ACC112 (cell line): ENCODE results near the gene ALK.

ENCODE experiments used
- H2AFZ ChIP-seq: fragments of 200-600 bp; sonication (generic); one replicate; pipeline ENCODE4 v1.6.0; 2017; ENCODE audit warnings: antibody characterized with exemption, low read length; ENCODE audit not compliant: unreplicated experiment
- H3K27ac ChIP-seq: fragments of 200-600 bp; sonication (generic); 2 replicates; pipeline ENCODE4 v1.5.1; 2014; ENCODE audit warnings: low read depth, mild to moderate bottlenecking, antibody characterized with exemption, low read length, moderate library complexity
- H3K27me3 ChIP-seq: fragments of 200-600 bp; sonication (generic); 2 replicates; pipeline ENCODE4 v1.6.1; 2014; ENCODE audit warnings: mild to moderate bottlenecking, antibody characterized with exemption, low read length, moderate library complexity, mixed read lengths; ENCODE audit not compliant: insufficient read depth
- H3K36me3 ChIP-seq: fragments of 200-600 bp; sonication (generic); 2 replicates; pipeline ENCODE4 v1.6.1; 2016; ENCODE audit warnings: mild to moderate bottlenecking, antibody characterized with exemption, low read length, moderate library complexity, mixed read lengths; ENCODE audit not compliant: insufficient read depth
- H3K4me1 ChIP-seq: fragments of 200-600 bp; sonication (generic); one replicate; pipeline ENCODE4 v1.6.1; 2016; ENCODE audit warnings: low read length, mixed read lengths; ENCODE audit not compliant: insufficient read depth, unreplicated experiment, control insufficient read depth
- H3K4me3 ChIP-seq: fragments of 200-600 bp; sonication (generic); 2 replicates; pipeline ENCODE4 v1.5.1; 2014; ENCODE audit warnings: mild to moderate bottlenecking, low read depth, low read length
- H3K79me2 ChIP-seq: fragments of 200-600 bp; sonication (generic); one replicate; pipeline ENCODE4 v1.6.0; 2016; ENCODE audit warnings: low read length; ENCODE audit not compliant: control insufficient read depth, unreplicated experiment, insufficient read depth

Gene ALK

DNA sequence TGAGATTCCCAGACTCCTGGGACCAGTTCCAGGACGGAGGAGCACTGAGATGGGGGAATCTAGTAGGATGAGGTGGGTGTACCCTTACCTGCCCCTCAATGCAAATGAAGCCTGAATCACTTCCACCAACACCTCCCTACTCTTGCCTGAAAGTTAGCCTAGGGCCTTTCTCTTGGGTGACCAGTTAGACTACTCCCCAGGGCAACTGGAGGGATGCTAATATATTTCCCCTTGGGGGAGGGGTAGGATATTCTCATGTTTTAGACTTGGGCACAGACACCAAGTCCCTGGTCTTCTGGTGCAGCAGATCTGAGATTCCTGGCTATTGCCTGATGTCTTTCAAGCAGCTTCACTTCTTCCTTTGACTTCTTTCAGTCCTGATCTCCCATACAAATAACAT is 334.5 kb downstream of the ALK start:
- H3K79me2 ChIP-seq: no peaks in the 10 kb centered on the region
- no peaks in the 10 kb centered on the region for H3K36me3 ChIP-seq
- H3K4me3 ChIP-seq: no peak overlapping the region
- no peaks in the 10 kb centered on the region for H3K27me3 ChIP-seq
- no peak overlapping the region for H2AFZ ChIP-seq
- H3K4me1 ChIP-seq: no peaks in the 10 kb centered on the region
- H3K27ac ChIP-seq: no peak overlapping the region

DNA sequence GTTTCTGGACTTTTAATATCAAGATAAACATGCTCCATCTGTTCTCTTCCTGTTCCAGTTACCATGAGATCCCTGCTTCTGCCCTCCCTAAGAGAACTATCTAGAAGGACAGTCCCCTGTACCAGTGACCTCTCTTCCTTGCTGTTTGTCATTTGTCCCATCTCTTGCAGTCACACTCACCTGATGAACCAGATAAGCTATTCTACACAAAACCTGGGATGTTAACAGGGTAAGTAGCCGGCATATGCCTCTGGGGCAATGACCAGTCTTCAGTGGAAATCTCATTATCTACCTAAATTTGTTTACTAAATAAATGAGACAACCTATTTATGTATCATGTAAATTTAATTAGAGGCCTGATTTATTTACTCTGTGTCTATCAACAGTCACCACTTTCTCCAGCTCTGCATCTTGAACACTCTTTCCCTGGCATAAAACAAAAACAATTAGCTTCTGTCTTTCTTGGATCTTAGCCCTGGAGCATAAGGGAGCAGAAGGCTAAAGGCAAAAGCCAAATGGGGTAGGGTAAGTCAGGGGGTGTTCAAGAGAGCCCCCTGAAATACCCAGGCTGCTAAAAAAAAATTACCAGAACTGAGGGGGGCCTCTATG is 337.7 kb downstream of the ALK start:
- H3K27me3 ChIP-seq: no peaks in the 10 kb centered on the region
- H2AFZ ChIP-seq: no peak overlapping the region
- no peaks in the 10 kb centered on the region for H3K79me2 ChIP-seq
- no peak overlapping the region for H3K27ac ChIP-seq
- no peaks in the 10 kb centered on the region for H3K36me3 ChIP-seq
- H3K4me1 ChIP-seq: no peaks in the 10 kb centered on the region
- H3K4me3 ChIP-seq: no peak overlapping the region

DNA sequence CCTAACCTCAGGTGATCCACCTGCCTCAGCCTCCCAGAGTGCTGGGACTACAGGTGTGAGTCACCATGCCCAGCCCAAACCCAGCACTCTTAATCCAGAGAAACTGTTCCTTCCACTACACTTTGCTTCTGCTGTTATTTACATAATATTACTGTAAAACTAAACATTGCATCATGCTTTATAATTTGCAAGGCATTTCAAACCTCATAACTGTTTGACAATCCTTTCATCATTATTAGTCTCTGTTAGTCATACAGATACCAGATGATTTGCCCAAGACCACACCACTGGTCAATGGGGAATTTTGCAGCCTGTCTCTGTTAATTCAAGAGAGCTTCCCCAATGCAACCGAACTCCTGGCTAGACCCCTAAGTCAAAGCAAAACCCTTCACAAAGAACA is 338.3 kb downstream of the ALK start:
- H3K4me3 ChIP-seq: no peak overlapping the region
- no peaks in the 10 kb centered on the region for H3K4me1 ChIP-seq
- H2AFZ ChIP-seq: no peak overlapping the region
- no peaks in the 10 kb centered on the region for H3K27me3 ChIP-seq
- no peaks in the 10 kb centered on the region for H3K36me3 ChIP-seq
- no peaks in the 10 kb centered on the region for H3K79me2 ChIP-seq
- H3K27ac ChIP-seq: no peak overlapping the region

DNA sequence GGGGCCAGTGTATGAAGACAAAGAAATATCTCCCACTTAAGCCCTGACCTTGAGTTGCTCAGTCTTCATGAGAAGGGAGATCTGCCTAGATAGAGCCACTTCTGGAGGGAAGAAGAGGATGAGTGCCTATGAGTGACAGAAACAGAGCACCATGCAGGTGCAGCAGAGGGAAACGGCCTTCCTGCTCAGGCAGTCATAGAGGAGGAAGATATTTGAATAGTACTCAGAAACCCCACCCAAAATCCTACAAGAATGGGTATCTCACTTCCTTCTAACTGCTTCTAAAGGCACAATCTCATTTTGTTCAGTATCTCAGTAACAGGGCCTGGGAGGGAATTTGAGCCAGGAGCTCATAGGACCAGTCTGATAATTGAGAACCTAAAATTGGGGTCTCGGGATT is 339.3 kb downstream of the ALK start:
- Histone ChIP-seq H3K79me2 (no peaks in the 10 kb centered on the region), H3K27ac (no peak overlapping the region), H3K27me3 (no peaks in the 10 kb centered on the region), H2AFZ (no peak overlapping the region), H3K4me1 (no peaks in the 10 kb centered on the region), H3K4me3 (no peak overlapping the region), H3K36me3 (no peaks in the 10 kb centered on the region)

DNA sequence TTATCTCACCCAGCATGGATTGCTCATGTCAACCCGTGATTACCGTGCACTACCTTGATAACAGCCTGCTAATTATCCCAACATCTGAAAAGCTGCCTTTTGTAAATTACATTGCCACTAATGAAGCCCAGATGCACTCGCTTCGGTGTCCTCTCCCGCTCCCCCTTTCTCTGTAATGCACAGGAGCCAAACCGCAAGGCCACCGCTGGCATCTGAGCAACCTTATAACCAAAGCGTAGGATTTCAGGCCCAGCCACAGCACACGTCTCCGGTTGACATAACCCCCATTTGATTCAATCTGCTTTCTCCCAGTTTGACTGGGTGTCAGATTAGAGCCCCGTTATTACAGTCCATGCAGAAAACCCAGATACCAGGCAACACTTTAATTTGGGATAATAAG is 341.2 kb downstream of the ALK start:
- H3K36me3 ChIP-seq: no peaks in the 10 kb centered on the region
- H3K27me3 ChIP-seq: peaks cover 9% of the 10 kb centered on the region; the same call in 1 of the 2 replicates
- H3K27ac ChIP-seq: no peak overlapping the region
- H3K4me3 ChIP-seq: no peak overlapping the region
- H2AFZ ChIP-seq: no peak overlapping the region
- no peaks in the 10 kb centered on the region for H3K4me1 ChIP-seq
- no peaks in the 10 kb centered on the region for H3K79me2 ChIP-seq

DNA sequence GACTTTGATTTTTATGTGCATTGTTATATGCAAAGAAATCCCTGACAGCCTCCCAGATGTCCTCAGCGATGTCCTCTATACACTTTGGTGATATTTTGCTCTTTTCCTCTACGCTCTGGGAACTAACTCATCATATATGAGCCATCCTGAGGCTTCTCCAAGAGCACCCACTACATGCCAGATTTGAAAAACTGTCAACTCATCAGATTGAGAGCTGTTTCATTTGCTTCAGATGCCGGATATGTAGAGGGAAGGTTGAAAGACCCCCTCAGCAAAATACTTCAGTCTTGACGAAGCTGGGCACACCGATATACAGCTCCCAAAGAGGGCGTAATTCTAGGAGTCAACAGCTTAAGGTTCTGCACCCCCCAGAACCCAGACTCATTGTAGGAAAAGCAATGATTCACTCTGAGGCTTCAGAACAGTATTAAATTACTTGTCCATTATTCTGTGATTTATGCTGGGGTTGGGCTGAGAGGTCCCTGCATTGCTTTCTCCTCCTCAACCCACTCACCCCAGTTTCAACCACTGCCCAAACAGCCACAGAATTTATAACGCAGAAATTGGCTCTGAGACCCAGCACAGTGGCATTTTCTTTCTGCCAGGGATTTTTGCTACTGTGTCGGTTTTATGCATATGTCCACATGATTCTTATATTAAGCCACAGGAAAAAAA is 341.8 kb downstream of the ALK start:
- H3K4me1 ChIP-seq: no peaks in the 10 kb centered on the region
- H2AFZ ChIP-seq: no peak overlapping the region
- no peak overlapping the region for H3K27ac ChIP-seq
- H3K79me2 ChIP-seq: no peaks in the 10 kb centered on the region
- no peak overlapping the region for H3K4me3 ChIP-seq
- no peaks in the 10 kb centered on the region for H3K36me3 ChIP-seq
- H3K27me3 ChIP-seq: peaks cover 10% of the 10 kb centered on the region; the same call in 1 of the 2 replicates

DNA sequence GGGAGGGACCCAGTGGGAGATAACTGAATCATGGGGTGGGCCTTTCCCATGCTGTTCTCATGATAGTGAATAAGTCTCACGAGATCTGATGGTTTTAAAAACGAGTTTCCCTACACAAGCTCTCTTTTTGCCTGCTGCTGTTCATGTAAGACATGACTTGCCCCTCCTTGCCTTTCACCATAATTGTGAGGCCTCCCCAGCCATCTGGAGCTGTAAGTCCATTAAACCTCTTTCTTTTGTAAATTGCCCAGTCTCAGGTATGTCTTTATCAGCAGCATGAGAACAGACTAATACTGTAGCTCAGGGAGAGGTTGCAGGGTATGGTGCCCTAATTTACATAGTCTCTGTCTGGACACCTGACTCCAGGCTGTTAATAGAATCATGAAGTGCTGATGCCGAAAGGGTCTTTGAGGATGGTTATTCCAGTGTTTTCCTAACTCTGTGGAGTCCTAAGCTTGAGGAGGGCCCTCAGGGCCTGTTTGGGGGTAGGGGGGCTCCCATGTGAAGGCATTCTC is 343.2 kb downstream of the ALK start:
- Histone ChIP-seq H3K27me3 (peaks cover 10% of the 10 kb centered on the region; the same call in 1 of the 2 replicates), H3K36me3 (no peaks in the 10 kb centered on the region), H3K27ac (no peak overlapping the region), H2AFZ (no peak overlapping the region), H3K4me3 (no peak overlapping the region), H3K4me1 (no peaks in the 10 kb centered on the region), H3K79me2 (no peaks in the 10 kb centered on the region)

DNA sequence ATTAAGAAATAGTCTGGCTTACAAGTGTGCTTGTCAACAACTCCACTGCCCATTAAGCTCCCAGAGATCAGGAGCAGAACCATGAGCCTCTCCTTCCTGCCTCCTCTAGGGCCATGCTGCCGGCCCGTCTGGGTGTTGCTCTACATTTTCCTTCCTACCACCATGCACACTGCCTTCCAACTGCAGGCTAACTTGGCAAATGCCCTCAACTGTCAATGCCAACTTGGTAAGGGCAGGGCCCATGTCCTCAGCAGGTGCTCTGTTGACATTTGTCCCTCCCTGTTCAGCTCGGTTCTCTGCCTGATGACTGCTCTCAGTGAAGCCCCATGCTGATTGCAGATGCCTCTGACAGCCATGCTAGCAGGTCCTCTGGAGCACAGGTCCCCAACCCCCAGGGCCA is 345.2 kb downstream of the ALK start:
- Histone ChIP-seq H3K27ac (no peak overlapping the region), H3K4me3 (no peak overlapping the region), H3K4me1 (no peaks in the 10 kb centered on the region), H3K27me3 (peaks cover 10% of the 10 kb centered on the region; the same call in 1 of the 2 replicates), H2AFZ (no peak overlapping the region), H3K79me2 (no peaks in the 10 kb centered on the region), H3K36me3 (no peaks in the 10 kb centered on the region)

DNA sequence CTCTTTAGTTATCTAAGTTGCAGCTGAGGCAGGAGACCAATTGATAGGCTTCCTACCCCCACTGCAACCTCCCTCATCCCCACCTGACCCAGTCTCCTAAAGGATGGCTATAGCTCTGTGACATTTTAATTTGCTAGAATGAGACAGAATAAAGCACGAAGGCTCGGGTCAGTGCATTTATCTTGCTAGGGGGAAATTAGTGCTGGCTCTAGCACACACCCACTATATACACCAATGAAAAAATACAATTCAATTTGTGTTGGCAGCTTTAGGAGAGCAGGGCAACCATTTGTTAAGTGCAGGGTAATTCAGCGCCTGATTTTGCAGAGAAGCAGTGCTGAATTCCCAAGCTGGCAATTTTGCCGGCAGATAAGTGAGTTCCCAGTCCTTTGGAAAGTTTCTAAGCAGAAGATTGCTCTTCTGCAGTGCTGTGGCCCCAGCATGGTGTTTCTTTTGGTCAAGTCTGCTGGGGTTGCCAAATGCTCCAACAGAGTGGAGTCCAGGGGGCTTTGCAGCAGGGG is 346.0 kb downstream of the ALK start:
- H3K27ac ChIP-seq: no peak overlapping the region
- H3K4me1 ChIP-seq: no peaks in the 10 kb centered on the region
- H3K4me3 ChIP-seq: no peak overlapping the region
- no peaks in the 10 kb centered on the region for H3K36me3 ChIP-seq
- H3K27me3 ChIP-seq: peaks cover 10% of the 10 kb centered on the region; the same call in 1 of the 2 replicates
- H2AFZ ChIP-seq: no peak overlapping the region
- no peaks in the 10 kb centered on the region for H3K79me2 ChIP-seq

DNA sequence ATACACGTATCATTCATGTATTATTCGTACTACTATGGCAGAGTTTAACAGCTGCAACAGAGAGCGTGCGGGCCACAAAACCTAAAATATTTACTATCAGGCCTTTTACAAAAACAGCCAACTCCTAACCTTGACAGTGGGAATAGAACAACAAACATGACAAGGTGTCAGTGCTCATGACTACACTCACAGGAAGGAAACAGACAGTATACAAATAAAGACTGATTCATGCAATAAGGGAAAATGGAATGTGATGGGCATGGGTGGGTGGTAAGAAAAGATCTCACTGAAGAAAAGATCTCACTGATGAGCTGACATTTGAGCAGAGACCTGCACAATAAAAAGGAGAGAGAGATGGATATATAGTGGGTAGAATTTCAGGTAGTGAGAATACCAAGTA is 347.8 kb downstream of the ALK start:
- H3K4me3 ChIP-seq: no peak overlapping the region
- peaks cover 24% of the 10 kb centered on the region for H3K27me3 ChIP-seq
- H3K27ac ChIP-seq: no peak overlapping the region
- H3K4me1 ChIP-seq: no peaks in the 10 kb centered on the region
- no peaks in the 10 kb centered on the region for H3K36me3 ChIP-seq
- no peak overlapping the region for H2AFZ ChIP-seq
- H3K79me2 ChIP-seq: no peaks in the 10 kb centered on the region

DNA sequence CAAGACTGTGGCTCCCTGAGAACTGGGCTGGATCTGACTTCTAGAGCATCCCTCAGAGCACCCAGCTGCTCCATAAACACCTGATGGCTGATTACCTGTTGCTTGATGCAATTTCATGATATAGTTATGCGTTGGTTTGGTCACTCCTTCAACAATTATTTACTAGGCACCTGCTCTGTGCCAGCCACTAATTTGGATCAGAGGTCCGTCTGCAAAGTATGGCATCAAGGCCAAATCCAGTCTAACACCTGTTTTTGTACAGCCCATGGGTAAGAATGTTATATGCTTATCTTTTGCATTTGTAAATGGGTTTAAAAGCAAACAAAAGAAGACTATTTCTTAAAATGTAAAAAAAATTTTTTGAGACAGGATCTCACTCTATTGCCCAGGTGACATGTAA is 348.2 kb downstream of the ALK start:
- Histone ChIP-seq H3K4me3 (no peak overlapping the region), H3K4me1 (no peaks in the 10 kb centered on the region), H3K36me3 (no peaks in the 10 kb centered on the region), H3K27me3 (peaks cover 28% of the 10 kb centered on the region), H3K27ac (no peak overlapping the region), H3K79me2 (no peaks in the 10 kb centered on the region), H2AFZ (no peak overlapping the region)
